Epithelial cell of prostate (primary cell): ENCODE measurements around the gene CYBB.

Experiments used
- DNase-seq: peaks from one replicate; pipeline ENCODE4 v3.0.0-alpha.2; 2011; ENCODE audit warnings: low read depth, low spot score
- H3K27ac ChIP-seq: fragments of 450-650 bp; 2 replicates; pipeline ENCODE4 v1.5.1; 2017; ENCODE audit warnings: mild to moderate bottlenecking

Gene CYBB

GRCh38 chrX:37783305-37783704, 3.4 kb downstream of the CYBB start:
- DNase-seq = no peak
- no peak overlapping the region for H3K27ac ChIP-seq

- DNase-seq = no peak
Measured at GRCh38 chrX:37785569-37785968, 5.7 kb downstream of the CYBB start.

GRCh38 chrX:37786624-37787422, 7.0 kb downstream of the CYBB start:
- no peak overlapping the region for H3K27ac ChIP-seq
- DNase-seq = no peak

More at GRCh38 chrX:37785569-37785968, 5.7 kb downstream of the CYBB start:
- no peak overlapping the region for H3K27ac ChIP-seq

GRCh38 chrX:37787423-37787869, 7.6 kb downstream of the CYBB start:
- no peak for DNase-seq
- no peak overlapping the region for H3K27ac ChIP-seq

GRCh38 chrX:37796310-37796709, 16.5 kb downstream of the CYBB start:
- H3K27ac ChIP-seq = no peak overlapping the region

GRCh38 chrX:37796805-37797204, 16.9 kb downstream of the CYBB start:
- no peak overlapping the region for H3K27ac ChIP-seq
- DNase-seq = no peak

More at GRCh38 chrX:37796310-37796709, 16.5 kb downstream of the CYBB start:
- DNase-seq = no peak

- DNase-seq = no peak
- no peak overlapping the region for H3K27ac ChIP-seq
Measured at GRCh38 chrX:37799936-37800335, 20.1 kb downstream of the CYBB start.

GRCh38 chrX:37800717-37801116, 20.9 kb downstream of the CYBB start:
- no peak overlapping the region for H3K27ac ChIP-seq
- DNase-seq = no peak

- no peak overlapping the region for H3K27ac ChIP-seq
- no peak for DNase-seq
Measured at GRCh38 chrX:37802028-37802427, 22.2 kb downstream of the CYBB start.

- DNase-seq = no peak
- H3K27ac ChIP-seq = no peak overlapping the region
Measured at GRCh38 chrX:37803057-37803456, 23.2 kb downstream of the CYBB start.

GRCh38 chrX:37809970-37810369, 30.1 kb downstream of the CYBB start:
- DNase-seq = no peak
- no peak overlapping the region for H3K27ac ChIP-seq

- no peak overlapping the region for H3K27ac ChIP-seq
- DNase-seq = no peak
Measured at GRCh38 chrX:37812110-37812509, 32.3 kb downstream of the CYBB start.

- DNase-seq = no peak
- no peak overlapping the region for H3K27ac ChIP-seq
Measured at GRCh38 chrX:37813570-37813969, 33.7 kb downstream of the CYBB start.

GRCh38 chrX:37815366-37815765, 35.5 kb downstream of the CYBB start:
- H3K27ac ChIP-seq = no peak overlapping the region

GRCh38 chrX:37816766-37817165, 36.9 kb downstream of the CYBB start:
- no peak for DNase-seq
- H3K27ac ChIP-seq = no peak overlapping the region

More at GRCh38 chrX:37815366-37815765, 35.5 kb downstream of the CYBB start:
- DNase-seq = no peak

- DNase-seq = no peak
- H3K27ac ChIP-seq = no peak overlapping the region
Measured at GRCh38 chrX:37817176-37817575, 37.3 kb downstream of the CYBB start.

- no peak for DNase-seq
- no peak overlapping the region for H3K27ac ChIP-seq
Measured at GRCh38 chrX:37817579-37817978, 37.7 kb downstream of the CYBB start.

GRCh38 chrX:37818031-37818430, 38.2 kb downstream of the CYBB start:
- H3K27ac ChIP-seq = no peak overlapping the region
- no peak for DNase-seq

- H3K27ac ChIP-seq = no peak overlapping the region
- no peak for DNase-seq
Measured at GRCh38 chrX:37820646-37821045, 40.8 kb downstream of the CYBB start.

- H3K27ac ChIP-seq = no peak overlapping the region
- DNase-seq = no peak
Measured at GRCh38 chrX:37824491-37825214, 44.8 kb downstream of the CYBB start.

- no peak overlapping the region for H3K27ac ChIP-seq
- DNase-seq = no peak
Measured at GRCh38 chrX:37825215-37825842, 45.5 kb downstream of the CYBB start.
